BJ (cell line): ENCODE data around the gene PPRC1. TPM values are rescaled to one million over a fixed set of nuclear protein-coding genes. Genes with fewer than 3 reads are reported as not detected.
A peak's percentile ranks its signal among the peaks of the same experiment; 100 is the strongest.

Experiments
- CTCF ChIA-PET: fragments of 350-600 bp; formaldehyde crosslinking; extraction: SDS; loops from one replicate; lab custom pipeline; 2021; ENCODE audit warnings: antibody characterized with exemption, inconsistent platforms; lab: Yijun Ruan, JAX
- POLR2A ChIA-PET: fragments of 300-600 bp; sonication (Branson Sonifier 250); formaldehyde crosslinking; extraction: SDS; loops from one replicate; lab custom pipeline; 2021; ENCODE audit warnings: antibody characterized with exemption; lab: Charles Lee
- DNase-seq: peaks from one replicate; pipeline ENCODE4 v3.0.0-alpha.2; 2011; ENCODE audit warnings: low read depth
- H3K27me3 ChIP-seq: 2 replicates; pipeline ENCODE4 v1.6.0; 2011; ENCODE audit warnings: low read length; ENCODE audit not compliant: control insufficient read depth, insufficient read depth
- H3K36me3 ChIP-seq: 2 replicates; pipeline ENCODE4 v1.5.1; 2011; ENCODE audit warnings: low read length; ENCODE audit not compliant: control insufficient read depth, insufficient read depth
- H3K4me3 ChIP-seq: 2 replicates; pipeline ENCODE4 v1.5.1; 2011; ENCODE audit warnings: low read depth, mild to moderate bottlenecking, control low read depth, low read length
- polyA plus RNA-seq: library from polyadenylated mRNA; depleted of rRNA; stranded (reverse); fragments of >200 nt; gene quantifications from 2 replicates; pipeline ENCODE4 v1.2.3, GENCODE V29; 2011
- TF ChIP-seq, protein P1 (sequence below): IDR thresholded peaks from 2 replicates; pipeline ENCODE4 v1.5.1; 2011; ENCODE audit warnings: low read depth, mild to moderate bottlenecking, control low read depth, inconsistent platforms, low read length, moderate library complexity; ENCODE audit not compliant: insufficient read depth

PPRC1 gene
- polyA plus RNA-seq, 1 experiment, result 17.3 TPM

DNA sequence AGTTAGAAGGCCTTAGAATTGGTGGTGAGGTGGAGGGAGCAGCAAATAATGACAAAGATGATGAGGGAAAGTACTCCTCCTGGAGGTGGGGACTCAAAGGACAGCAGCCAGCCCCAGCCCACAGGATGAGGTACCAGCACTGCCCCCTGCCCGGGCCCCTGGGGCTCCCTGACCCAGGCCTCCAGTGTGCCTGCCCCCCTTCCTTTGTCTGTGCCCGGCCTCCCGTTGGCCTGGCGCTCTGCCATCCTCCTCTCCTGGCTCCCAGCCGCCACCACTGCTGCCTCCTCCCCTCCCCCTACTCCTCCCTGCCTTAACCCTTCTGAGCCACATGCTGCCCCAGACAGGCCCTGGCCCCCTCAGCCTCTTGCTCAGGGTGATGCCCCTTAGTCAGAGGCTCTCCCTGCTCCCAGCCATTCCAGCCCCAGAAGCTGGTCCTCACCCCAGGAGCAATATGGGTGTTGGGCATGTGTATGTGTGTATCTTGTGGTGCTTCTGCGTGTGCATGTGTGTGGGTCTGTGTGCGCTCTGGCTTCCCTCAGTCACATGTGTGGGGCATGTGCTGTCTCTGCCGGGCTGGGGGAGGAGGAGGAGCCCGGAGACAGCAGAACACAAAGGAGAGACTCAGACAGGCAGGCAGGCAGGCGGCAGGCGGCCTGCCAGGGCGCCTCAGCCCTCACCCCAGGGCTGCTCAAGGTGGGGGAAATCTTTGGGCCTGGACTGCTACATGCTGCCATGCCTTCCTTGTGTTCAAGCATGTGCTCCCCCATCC, 15.3 kb upstream of the PPRC1 start:
- CTCF ChIA-PET, result interaction anchor here (1.7 kb wide), 1 partner anchor 28 kb away, joined by 3 read pairs; no protein-coding TSS in a partner anchor
- Histone ChIP-seq H3K27me3 (no peaks in the 10 kb centered on the region), H3K36me3 (no peaks in the 10 kb centered on the region; the same call in none of the 2 replicates), H3K4me3 (peak overlapping the region; percentile 97)
- POLR2A ChIA-PET, result no interaction called here
- no peak for DNase-seq
- TF ChIP-seq, protein P1, sequence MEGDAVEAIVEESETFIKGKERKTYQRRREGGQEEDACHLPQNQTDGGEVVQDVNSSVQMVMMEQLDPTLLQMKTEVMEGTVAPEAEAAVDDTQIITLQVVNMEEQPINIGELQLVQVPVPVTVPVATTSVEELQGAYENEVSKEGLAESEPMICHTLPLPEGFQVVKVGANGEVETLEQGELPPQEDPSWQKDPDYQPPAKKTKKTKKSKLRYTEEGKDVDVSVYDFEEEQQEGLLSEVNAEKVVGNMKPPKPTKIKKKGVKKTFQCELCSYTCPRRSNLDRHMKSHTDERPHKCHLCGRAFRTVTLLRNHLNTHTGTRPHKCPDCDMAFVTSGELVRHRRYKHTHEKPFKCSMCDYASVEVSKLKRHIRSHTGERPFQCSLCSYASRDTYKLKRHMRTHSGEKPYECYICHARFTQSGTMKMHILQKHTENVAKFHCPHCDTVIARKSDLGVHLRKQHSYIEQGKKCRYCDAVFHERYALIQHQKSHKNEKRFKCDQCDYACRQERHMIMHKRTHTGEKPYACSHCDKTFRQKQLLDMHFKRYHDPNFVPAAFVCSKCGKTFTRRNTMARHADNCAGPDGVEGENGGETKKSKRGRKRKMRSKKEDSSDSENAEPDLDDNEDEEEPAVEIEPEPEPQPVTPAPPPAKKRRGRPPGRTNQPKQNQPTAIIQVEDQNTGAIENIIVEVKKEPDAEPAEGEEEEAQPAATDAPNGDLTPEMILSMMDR, result peak; percentile 42

DNA sequence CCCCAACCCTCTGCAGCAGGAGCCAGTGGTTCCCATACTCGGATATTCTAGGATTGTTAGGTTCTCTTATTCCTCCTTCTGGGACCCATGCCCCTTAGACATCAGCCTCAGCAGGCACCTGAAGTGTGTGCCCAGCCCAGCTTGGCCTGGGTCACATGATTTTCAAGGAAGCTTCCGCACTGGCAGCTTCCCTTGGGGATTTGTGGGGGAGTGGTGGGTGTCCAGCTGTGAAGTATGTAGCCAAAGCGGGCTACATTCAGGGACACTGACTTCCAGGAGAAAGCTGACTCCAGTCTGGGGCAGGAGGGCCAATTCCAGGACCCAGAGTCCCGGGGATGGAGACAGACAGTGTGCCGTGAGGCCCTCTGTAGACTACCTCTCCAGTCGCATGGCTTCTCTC, 14.0 kb upstream of the PPRC1 start:
- TF ChIP-seq, protein P1, result no peak
- ChIA-PET CTCF (interaction anchor here (0.6 to 1.2 kb wide), 2 partner anchors 12 to 18 kb away, joined by 3 to 5 read pairs; no protein-coding TSS in a partner anchor), POLR2A (no interaction called here)
- peak overlapping the region; percentile 97 for H3K4me3 ChIP-seq
- DNase-seq, result no peak
- no peaks in the 10 kb centered on the region for H3K27me3 ChIP-seq
- no peaks in the 10 kb centered on the region; the same call in 1 of the 2 replicates for H3K36me3 ChIP-seq

DNA sequence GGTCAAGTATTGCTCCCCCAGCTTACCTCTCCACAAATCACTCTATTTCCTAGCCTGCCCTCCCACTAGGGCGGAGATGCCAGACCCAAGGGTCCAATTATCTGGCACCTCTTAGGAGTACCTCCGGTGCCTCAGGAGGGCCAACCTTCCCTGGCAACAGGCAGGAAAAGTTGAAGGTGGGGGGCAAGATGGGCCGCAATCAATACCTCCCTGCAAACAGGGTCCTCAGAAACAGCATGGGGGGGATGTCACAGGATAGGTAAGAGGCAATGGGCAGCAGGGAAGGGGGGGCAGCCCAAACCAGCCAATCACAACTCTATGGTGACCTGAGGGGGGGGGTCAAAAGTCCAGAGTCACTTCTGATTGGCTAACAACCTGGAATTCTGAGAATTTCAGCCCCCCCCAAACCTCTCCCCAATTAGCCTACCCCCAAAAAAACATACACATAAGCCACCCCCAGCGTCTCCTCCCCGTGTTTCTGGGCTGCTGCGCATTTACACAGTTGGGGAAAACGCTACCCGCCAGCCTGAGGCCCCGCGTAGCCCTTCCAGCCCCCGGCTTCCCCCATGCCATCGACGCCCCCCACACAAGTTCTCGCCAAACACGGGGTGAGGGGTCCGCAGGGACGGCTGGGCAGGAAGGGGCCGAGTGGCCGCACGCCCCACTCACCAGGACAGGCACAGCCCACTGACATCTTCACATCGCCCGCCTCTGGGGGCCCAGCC, 13.3 kb upstream of the PPRC1 start:
- H3K27me3 ChIP-seq, result no peaks in the 10 kb centered on the region
- ChIA-PET POLR2A (no interaction called here), CTCF (interaction anchor here (0.6 to 1.2 kb wide), 2 partner anchors 12 to 18 kb away, joined by 3 to 5 read pairs; no protein-coding TSS in a partner anchor)
- TF ChIP-seq, protein P1, result no peak
- H3K36me3 ChIP-seq, result no peaks in the 10 kb centered on the region; the same call in 1 of the 2 replicates
- no peak for DNase-seq
- peak overlapping the region; percentile 97 for H3K4me3 ChIP-seq

DNA sequence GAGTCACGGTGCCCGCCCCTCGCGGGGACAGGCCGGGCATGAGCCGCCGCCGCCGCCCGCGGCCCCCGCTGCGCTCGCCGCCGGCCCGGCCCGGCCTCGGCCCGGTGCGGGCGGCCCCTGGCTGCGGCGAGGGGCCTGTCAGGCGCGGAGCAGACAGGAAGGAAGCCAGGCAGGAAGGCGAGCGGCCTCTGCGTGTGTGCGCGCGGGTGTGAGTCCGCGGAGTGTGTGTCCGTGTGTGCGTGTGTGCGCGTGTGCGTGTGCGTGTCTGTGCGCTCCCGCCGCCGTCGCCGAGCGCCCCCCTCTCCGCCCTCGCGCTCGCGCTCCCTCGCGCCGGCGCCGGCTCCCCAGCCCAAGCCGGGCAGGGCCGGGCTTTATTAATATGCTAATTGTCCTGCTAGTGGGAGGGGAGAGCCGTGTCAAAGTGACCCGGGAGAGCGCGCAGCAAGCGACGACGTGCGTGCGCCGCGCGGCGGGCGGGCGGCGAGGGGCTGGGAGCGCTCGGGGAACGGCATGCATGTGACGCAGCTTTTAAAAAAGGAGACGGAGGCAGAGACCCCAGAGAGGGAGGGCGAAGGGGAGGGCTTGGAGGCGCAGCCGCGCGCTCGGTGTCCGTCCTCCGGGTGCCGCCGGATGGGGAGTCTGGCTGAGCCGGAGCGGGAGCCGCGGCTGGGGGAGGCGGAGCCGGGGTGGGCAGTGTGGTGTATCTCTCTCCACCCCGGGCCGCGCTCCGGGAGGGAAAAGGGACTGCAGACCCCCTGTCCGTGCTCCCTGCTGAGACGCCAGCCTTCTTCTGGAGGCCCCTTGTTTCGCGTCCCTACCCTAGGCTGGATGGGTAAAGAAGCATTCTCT, 12.5 kb upstream of the PPRC1 start, which contains the start of gene LDB1:
LDB1 (minus strand) TSS at position 227 of the 849 bp plus-strand sequence. CDS start 258 bp downstream, outside the sequence.
- no peak for DNase-seq
- H3K36me3 ChIP-seq, result no peaks in the 10 kb centered on the region; the same call in 1 of the 2 replicates
- H3K27me3 ChIP-seq, result no peaks in the 10 kb centered on the region
- H3K4me3 ChIP-seq, result peak within 1 kb of the TSS; percentile 97
- CTCF ChIA-PET, result interaction anchor here (1.1 kb wide), 1 partner anchor 17 kb away, joined by 4 read pairs; no protein-coding TSS in a partner anchor
- POLR2A ChIA-PET, result no interaction called here
- TF ChIP-seq, protein P1, result 0 out of 2 replicates have a peak, but pooled peaks have one; percentile 8
